Astrocyte of the cerebellum (primary cell): ENCODE results near the gene RING1.

Experiments
- DNase-seq: peaks from one replicate; pipeline ENCODE4 v3.0.0-alpha.2; 2011; ENCODE audit warnings: low read depth
- H3K4me3 ChIP-seq: 2 replicates; pipeline ENCODE4 v1.5.1; 2011; ENCODE audit warnings: mild to moderate bottlenecking, low read depth, low read length, moderate library complexity
- in situ Hi-C: cut with HindIII; loops from 2 replicates; pipeline ENCODE4 v1.10.0; 2017; ENCODE audit warnings: low sequenced_read_pairs
- TF ChIP-seq, protein P1 (sequence below): IDR thresholded peaks from 2 replicates; pipeline ENCODE4 v1.5.1; 2012; ENCODE audit warnings: low read length, low read depth, moderate library complexity, mild to moderate bottlenecking; ENCODE audit errors: missing control alignments

Gene RING1

DNA sequence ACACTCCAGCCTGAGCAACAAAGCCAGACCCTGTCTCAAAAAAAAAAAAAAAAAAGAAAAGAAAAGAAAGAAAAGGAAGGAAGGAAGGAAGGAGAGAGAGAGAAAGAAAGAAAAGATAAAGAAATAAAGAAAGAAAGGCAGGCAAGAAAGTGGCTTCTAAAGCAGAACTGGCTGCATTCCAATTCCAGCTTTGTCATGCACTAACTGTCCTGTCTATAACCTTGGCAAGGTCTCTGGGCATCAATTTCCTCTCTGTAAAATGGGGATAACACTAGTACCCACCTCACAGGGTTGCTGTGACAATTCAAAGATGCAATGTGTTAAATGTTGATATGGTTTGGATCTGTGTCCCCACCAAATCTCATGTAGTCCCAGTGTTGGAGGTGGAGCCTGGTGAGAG lies 28.0 kb downstream of the RING1 start:
- H3K4me3 ChIP-seq, result no peak overlapping the region
- DNase-seq, result no peak
- in situ Hi-C loops, result no loop called here
- TF ChIP-seq, protein P1, sequence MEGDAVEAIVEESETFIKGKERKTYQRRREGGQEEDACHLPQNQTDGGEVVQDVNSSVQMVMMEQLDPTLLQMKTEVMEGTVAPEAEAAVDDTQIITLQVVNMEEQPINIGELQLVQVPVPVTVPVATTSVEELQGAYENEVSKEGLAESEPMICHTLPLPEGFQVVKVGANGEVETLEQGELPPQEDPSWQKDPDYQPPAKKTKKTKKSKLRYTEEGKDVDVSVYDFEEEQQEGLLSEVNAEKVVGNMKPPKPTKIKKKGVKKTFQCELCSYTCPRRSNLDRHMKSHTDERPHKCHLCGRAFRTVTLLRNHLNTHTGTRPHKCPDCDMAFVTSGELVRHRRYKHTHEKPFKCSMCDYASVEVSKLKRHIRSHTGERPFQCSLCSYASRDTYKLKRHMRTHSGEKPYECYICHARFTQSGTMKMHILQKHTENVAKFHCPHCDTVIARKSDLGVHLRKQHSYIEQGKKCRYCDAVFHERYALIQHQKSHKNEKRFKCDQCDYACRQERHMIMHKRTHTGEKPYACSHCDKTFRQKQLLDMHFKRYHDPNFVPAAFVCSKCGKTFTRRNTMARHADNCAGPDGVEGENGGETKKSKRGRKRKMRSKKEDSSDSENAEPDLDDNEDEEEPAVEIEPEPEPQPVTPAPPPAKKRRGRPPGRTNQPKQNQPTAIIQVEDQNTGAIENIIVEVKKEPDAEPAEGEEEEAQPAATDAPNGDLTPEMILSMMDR, result no peak

DNA sequence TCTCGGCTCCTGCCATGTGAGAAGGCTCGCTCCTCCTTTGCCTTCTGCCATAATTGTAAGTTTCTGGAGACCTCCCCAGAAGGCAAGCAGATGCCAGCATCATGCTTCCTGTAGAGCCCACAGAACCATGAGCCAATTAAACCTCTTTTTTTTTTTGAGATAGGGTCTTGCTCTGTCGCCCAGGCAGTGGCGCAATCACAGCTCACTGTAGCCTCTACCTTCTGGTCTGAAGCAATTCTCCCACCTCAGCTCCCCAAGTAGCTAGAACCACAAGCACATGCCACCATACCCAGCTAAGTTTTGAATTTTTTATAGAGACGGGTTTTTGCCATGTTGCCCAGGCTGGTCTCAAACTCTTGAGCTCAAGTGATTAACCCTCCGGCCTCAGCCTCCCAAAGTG lies 28.6 kb downstream of the RING1 start:
- in situ Hi-C loops, result no loop called here
- DNase-seq, result no peak
- H3K4me3 ChIP-seq, result no peak overlapping the region
- TF ChIP-seq, protein P1, result no peak

- TF ChIP-seq, protein P1, result no peak
- no peak for DNase-seq
- H3K4me3 ChIP-seq, result no peak overlapping the region
- in situ Hi-C loops, result no loop called here
Observed at GRCh38 chr6:33237741-33238140, 29.4 kb downstream of the RING1 start.

DNA sequence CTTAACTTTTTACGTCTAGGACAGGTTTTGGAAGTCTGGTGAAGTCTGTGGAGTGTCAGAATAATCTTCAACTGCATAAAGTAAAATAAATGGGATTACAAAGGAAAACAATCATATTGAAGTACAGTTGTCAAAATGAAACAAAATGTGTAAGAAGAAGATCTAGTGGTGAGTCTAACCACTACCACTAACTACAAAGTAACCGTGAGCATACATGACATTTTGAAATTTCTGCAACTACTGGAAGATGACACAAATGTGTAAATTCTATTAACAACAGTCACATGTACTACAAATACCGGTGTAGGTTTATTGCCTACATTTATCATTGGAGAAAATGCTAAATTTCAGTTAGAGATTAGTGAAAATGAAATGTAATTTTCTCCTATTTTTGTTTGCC lies 33.7 kb downstream of the RING1 start:
- no peak for DNase-seq
- no peak overlapping the region for H3K4me3 ChIP-seq
- in situ Hi-C loops, result no loop called here
- TF ChIP-seq, protein P1, result no peak

DNA sequence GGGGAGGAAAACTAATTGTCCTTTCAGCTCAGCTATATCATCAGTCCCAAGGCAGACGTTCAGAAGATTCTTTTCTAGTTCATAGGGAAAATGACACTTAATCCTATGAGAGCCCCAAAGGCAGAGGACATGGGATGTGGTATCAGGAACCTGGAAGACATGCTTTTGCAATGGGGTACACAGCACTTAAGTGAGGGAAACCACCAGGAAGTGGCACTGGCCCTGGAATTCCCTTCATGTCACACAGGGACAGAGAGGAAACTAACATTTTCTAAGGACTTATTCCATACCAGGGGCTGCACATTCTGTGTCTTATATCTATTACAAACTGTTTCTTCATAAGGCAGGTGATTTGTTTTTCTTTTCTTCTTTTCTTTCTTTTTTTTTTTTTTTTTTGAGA lies 35.2 kb downstream of the RING1 start:
- DNase-seq, result no peak
- in situ Hi-C loops, result no loop called here
- TF ChIP-seq, protein P1, result no peak
- H3K4me3 ChIP-seq, result no peak overlapping the region

- TF ChIP-seq, protein P1, result peak; percentile 86
- H3K4me3 ChIP-seq, result peak overlapping the region; percentile 45
- in situ Hi-C loops, result no loop called here
- peak; percentile 64 for DNase-seq
Observed at GRCh38 chr6:33247977-33248642, 39.8 kb downstream of the RING1 start.
